Activated CD4-positive, alpha-beta T cell treated with anti-CD3 and anti-CD28 coated beads, Interleukin-2, amount 50 U/mL, for 1 hour (primary cell): Measurements from ENCODE around the gene SASH3.

Source experiments
- DNase-seq: peaks from one replicate; pipeline ENCODE4 v3.0.0-alpha.2; 2020

SASH3 gene

GRCh38 chrX:129818123-129818522 is 38.4 kb downstream of the SASH3 start:
- DNase-seq, result no peak

DNA sequence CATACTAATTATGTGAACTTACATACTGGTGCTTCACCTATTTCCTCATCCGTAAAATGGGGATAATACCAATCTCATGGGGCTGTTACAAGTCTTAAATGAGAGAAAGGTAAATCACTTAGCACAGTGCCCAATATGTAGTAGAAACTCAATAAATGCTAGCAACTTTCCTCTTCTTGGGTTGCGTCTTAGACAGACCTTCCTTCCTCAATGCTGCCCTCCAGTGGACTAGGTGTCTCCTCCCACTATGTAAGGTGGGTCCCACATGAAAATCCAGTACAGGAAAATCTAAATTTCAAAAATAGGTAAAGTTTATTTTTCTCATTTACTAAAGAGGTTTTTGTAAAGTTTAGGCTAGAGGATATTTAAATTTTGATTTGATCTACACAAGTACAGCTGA is 43.4 kb downstream of the SASH3 start:
- peak; percentile 44 for DNase-seq

DNA sequence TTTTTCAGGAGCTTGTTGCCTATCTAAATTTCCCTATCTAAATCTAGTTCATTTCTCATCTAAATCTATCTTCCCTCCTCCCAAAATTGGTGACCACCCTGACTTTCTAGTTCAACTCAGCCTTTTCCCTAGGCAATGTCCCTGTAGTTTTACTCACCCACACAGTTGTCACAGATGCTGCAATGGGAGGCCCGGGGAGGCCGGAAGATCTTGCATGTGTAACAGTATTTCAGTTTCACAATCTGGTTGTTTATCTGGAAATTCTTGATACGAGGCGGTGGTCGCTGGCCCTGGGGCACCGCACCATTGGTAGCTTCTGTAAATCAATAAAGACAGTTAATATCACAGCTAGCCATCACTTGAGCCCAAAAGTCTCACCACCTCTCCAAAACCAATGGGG is 43.8 kb downstream of the SASH3 start:
- no peak for DNase-seq

DNA sequence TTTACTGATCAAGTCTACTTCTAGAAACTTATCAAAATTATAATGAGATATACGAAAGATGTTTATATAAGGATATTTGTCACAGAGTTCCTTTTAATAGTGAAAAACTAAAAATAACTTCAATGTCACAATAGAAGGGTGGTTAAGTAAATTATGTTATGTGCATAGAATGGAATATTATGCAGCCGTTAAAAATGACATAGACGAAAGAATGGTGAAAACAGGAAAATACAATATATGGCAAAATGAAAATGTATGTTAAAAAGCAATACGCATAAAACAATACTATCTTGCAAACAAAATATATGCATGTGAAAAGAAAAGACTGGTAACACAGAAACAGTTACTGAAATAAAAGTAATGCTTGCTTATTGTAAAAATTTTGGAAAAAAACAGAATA is 44.9 kb downstream of the SASH3 start:
- no peak for DNase-seq

DNA sequence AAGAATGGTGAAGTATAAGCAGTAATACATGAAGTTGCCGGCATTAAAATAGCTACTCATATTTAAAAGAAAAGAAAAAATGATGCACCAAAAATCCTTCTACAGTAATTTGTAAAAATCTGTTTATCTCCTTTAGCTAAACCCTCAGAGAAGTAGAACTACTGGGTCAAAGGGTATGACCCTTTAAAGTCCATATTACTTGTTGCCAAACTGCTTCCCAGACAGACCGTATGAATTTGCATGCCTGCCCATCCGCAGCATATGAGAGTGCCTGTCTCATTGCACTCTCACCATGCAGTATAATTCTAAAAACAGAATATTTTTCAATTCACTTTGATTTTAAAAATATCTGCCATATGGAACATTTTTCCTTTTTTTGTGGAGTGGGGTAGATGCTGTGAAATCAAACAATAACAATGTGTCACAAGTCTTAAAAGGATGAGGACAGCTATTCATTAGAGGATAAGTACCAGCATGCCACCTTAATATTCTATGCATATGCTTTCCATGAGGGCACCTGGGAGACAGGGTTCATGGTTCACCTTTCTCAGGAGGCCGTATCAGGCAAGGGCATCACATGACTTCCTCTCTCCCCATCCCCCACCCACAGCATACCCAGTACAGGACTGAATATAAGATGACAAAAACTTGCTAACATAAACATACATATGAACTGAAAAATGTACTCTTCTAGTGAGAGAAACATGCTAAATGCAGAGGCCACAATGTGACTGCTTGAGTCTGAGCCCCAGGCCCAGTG is 46.2 kb downstream of the SASH3 start:
- no peak for DNase-seq

GRCh38 chrX:129830494-129830893 is 50.7 kb downstream of the SASH3 start:
- no peak for DNase-seq

DNA sequence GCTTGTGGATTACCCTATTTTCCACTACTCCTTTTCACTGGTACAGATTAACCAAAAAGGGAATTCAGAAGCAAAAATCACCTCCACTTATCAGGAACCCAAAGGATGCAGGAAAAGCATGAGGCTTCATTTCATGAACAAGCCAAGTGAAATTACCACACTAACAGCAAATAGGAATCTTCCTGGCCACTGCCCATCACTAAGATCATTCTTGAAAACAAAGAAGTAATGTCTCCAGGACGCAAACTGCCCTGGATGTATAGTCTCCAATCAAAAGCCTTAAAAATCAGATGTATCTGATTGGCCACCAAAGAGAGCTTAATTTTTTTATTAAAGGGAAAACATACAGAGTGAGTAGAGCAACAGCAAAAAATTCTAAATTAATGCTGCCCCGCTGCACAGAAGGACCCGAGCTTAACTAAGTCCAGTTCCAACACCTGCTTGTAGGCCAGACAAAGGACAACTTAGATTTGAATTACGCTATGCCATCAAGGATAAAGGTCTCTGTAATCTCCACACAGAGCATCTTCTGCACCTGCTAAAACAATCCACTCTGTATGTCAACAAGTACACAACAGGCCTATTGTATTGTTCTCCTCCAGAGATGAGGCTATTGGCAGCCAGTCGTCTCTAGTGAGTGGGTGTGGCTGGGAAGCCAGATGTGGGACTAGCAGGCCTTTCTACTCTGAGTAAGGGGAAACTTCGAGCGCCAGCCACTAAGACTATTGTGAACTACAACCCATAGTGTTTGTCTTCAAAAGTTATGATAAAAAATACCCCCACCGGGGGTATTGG is 51.5 kb downstream of the SASH3 start:
- no peak for DNase-seq

DNA sequence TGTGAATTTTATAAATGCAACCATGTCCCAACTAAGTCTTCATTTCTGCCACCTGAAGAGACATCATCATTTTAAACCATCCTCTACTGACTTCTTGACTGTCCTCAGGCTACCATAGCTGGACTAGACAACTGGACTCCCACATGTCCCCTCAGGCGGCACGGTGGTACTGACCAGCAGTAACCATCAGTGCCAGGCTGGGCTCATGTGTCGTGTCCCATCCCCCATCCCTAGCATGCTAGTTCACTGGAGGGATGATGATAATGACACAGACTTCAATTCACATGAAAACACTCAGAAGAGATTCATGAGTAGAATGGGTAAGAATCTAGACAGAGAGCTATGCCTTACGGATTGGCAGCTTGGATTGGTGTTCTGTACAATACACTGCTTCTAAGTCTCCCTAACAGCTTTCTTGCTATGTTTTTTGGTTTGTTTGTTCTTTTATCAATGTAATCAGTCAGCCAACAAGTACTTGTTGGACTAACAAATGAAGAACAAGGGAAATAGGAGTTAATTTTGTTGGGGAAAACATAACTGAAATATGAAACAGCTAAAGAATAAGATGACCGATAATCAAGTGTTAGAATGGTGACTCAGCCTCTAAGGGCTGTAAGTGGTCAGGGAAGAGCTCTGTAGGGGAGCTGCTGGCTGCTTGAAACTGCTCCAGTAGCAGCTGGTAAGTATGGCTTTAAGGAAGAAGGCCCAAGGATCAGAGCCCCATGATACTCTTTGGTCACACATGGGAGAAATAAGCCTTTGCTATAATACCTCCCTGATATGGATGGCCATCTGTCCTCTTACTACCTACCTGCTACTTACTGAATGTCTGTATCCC is 53.6 kb downstream of the SASH3 start:
- DNase-seq, result no peak

DNA sequence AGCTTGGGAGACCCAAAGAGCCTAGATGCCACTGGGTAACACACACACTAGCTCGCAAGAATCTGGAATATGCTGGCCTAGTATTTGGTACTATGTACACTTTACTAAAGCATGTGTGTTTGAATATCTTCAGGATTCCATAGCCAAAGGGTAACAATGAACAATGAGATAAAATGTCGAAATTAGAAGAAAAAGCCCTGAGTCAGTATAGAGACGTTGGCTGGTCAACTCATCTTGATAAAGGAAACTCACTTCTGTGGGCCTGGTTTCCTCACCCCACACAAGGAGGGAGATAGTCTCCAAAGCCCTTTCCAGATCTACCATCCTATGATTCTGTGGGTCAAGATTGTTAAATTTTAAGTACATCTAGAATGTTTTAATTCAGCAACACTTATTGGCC is 57.1 kb downstream of the SASH3 start:
- DNase-seq, result no peak

GRCh38 chrX:129840344-129840743 is 60.6 kb downstream of the SASH3 start:
- DNase-seq, result no peak

DNA sequence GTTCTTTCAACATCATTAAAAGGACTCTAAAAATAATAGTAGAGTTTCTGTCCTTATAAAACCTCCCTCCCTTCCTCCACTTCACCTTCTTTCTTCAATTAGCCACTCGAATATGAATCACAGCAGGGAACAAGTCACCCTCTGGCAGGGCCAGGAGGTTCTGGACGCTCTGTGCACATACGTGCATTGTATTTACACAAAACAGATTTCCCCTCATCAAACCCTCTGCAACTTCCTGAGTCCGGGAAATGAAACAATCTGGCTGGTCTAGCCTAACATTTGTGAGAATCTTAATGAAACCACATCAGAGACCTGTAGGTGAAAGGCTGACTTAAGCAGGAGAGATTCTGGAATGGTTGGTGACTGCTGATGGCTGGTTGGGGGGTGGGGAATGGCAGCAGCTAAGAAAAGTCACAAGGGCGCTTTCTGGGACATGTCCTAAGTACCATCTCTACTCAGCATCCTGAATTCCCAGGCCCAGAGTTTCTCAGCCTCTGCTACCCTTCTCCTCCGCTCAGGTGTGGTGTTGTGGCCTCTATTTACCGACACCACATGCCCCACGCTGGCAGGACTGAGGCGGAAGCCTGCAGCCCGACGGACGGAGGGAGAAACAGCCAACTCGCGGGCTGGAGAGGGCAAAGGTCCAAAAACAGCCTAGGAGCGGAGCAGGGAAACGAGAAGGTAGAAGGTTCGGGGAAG is 62.9 kb downstream of the SASH3 start:
- DNase-seq, result no peak

DNA sequence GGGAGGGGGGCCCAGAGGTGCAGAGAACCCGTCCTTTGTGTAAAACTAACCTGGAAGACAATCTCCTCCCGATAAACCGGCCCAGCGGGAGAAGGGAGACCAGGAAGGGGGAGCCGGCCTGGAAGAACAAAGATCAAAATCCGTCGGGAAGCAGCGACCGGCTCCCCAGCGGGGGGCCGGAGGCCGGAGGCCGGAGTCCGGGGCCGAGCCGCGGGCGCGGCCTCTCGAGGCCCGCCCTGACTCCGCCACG is 63.4 kb downstream of the SASH3 start:
- DNase-seq, result no peak

DNA sequence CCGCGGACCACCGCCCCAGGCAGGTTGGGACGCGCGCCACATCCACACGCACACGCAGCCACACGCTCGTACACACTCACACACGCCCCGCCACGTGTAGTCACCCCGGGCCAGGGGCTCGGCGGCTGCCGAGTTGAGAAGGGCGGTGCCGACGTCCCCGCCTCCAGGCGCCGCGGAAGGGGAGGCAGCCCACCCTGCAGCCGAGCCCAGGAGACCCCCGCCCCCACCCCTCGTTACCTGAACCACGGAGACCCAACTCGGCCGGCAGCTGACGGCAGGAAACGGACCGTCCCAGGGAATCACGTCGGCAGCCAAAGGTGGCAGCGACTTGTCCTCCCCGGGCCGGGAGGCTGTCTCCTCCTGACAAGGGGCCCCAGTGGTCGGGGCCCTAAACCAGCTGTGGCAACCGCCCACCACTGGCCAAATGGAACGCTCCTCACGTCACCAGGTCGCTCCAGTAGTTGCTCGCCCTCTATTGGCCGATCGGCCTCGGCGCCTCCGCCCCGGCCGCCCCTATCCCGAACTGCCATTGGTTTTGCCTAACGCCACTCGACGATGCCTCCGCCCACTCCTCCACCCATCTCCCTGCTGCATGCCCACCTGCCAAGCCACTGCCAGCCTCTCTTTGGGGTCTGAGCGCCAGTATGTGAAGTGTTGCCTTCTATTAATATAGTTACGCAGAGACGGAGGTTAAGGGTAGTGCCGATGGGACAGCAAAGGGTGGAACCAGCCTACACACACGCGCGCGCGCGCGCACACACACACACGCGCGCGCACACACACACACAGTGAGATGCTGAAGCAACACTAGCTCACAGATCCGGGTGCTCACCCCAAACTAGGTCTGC is 63.9 kb downstream of the SASH3 start, which contains the start of gene ZDHHC9:
TSS of gene ZDHHC9 (minus strand) at position 428 of the 848 bp plus-strand sequence. CDS start 1,941 bp downstream, outside the sequence.
- peak; percentile 79 for DNase-seq
